Fibroblast of skin of left quadriceps (primary cell): ENCODE measurements around the gene MYL6B.
A peak's percentile ranks its signal among the peaks of the same experiment; 100 is the strongest.

Experiments
- DNase-seq, 2 experiments: peaks; one replicate each; pipeline ENCODE4 v3.0.0-alpha.2; 2013; ENCODE audit warnings: low read depth in 2 of 2

Gene MYL6B

DNA sequence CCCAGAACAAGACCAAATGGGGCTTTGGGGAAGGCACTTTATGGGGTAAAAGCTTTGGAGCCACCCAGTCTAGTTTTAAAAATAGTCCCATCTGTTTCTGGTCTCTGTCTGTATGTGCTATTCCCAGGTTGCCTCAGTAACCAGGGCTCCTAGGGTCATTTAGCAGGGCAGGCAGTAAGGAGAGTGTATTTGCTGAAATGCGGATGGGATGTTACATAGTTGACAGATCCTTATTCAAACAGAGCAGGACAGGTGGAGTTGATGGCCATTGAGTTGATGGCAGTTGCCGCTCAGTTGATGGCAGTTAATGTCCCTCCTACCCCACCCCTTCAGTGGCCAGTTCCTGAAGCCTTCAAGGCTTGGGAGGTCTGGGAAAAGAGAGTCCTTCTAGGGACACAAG lies 29.8 kb upstream of the MYL6B start:
- DNase-seq, result no peak

DNA sequence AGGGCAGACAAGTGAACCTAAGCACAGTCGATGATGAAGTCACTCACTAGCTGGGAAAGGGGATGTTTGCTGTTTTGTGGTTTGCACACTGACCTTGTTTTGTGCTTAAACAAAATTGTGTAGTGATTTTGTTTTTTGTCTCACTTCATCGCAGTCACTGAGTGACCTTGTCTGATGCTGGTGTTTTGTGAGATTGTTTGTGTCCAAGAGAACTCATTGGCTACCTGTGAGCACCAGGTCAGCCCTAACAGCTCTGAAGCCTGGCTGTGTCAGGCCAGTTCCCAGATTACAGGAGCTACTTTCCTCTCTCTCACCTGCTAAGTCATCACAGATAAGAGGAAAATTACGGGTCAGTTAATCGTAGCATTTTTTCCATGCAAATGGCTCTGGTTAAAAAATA lies 28.3 kb upstream of the MYL6B start:
- no peak for DNase-seq

DNA sequence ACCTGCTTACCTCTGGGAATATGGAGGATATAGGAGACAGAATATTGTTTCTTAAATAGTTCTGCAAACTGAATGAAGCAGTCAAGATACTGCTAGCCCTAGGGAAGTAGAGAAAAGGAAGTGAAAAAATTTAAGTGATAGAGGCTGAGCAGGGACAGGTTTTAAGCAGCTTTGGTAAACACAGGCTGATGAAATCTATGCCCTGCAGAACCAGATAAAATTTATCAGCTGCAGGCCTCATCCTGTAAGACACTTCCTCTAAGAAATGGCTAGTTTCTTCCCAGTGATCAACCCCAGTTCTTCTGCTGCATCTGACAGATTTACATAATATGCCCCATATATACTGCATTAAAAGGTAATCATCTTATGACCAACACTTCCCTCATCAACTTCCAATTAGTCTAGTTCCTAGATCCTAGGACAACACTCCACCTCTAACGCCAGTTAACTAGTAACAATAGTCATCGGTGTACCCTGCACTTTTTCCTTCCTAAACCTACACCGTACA lies 25.6 kb upstream of the MYL6B start:
- no peak for DNase-seq

DNA sequence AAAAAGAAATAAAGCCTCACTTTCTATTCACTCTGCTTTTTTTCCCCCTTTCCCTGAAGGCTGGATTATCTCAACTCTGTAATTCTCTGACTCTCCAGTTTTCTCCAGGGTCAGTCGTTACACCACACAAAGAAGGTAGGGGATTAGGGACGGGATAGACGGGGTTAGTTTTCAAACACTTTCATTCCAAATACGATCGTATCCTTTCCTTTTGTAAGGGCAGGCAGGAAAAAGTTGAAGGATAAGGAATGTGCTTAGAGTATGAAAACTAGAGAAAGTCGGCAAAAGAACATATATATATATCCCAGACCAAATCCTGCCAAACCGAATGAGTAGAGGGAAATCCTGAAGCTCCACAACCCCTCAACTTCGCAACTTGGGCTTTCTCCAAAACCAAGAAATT lies 24.9 kb upstream of the MYL6B start:
- no peak for DNase-seq

DNA sequence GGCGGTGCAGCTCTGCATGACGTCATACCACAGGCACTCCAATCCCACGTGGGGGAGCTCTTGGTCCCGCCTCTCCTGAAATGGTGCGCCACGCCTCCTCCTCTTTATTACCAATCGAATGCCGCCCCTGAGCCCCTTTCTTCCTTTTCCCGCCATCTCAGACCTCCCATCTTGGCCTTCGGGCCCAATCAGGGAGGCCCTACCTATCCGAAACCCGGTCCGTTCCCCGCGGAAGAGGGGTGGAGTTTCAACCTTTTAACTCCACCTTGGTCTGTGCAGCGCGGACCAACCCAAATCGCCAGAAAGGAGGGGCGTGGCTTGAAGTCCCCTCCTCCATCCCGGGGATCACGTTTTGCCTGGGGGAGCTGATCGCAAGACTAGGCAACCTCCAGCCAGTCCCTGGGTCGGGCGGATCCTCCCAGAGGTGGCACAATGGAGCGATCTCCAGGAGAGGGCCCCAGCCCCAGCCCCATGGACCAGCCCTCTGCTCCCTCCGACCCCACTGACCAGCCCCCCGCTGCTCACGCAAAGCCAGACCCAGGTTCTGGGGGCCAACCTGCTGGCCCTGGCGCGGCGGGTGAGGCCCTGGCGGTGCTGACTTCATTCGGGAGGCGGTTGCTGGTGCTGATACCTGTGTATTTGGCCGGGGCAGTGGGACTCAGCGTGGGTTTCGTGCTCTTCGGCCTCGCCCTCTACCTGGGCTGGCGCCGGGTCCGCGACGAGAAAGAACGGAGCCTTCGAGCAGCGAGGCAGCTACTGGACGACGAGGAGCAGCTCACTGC lies 24.3 kb upstream of the MYL6B start, which contains the start of gene ESYT1:
Gene ESYT1 (plus strand): TSS at position 380 of the 782 bp plus-strand sequence. CDS start 53 bp downstream, at position 433.
- peak; percentile 100 for DNase-seq

DNA sequence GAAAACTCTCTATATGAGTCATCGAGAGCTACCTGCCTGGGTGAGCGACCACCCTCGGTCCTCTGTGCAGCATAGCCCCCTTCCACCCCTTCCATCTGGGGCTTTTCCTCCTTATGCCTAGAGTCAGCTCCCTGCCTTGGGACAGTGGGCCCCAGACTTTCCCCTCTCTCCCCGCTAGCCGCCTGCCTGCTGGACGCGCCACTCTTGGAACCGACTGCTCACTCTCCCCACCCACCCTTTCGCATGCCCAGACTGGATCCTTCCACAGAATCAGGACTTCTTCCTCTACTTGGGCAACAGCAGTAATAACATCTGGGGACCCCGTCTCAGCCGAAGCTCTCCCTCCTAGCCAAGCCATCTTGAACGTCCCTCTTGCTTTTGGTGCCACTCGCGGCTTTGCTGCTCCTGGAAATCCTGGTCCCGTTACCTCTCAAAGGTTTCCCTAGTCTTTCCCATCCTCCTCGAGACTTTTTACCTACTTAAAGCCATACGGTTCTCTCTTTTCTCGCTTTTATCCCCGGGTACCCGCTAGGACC lies 23.6 kb upstream of the MYL6B start:
- no peak for DNase-seq

DNA sequence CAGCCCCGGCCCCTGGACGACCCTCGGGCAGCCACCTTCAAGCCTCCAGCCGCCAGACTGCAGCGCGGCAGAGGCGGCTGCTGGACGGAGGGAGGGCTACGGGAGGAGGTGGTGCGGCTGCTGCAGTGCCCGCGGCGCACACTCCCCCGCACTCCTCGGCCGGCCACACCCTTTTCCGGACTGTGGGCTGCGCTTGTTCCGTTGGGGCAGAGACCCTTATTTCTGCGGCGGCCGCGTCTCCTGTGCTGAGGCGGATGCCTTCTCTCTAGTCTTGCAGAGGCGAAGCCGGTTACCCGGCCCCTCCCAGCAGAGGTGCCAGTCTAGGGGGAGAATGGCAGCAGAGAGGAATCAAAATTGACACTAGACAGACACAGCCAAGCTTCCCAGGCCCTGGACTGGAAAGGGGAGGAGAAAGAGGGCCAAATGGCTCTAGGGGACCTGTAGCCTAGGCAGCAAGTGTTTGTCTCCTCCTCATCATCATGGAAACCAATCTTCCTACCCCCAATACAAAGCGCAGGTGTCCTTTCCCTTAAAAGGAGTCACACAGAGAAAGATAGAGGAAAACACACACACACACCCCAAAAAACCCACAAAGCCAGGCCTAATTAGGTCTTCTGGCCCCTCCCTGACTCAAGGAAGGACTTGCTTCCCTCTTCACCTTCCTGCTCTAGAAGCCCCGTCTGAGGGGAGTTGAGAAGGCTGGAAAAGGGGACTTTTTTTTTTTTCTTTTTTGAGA lies 23.0 kb upstream of the MYL6B start:
- DNase-seq, result no peak

DNA sequence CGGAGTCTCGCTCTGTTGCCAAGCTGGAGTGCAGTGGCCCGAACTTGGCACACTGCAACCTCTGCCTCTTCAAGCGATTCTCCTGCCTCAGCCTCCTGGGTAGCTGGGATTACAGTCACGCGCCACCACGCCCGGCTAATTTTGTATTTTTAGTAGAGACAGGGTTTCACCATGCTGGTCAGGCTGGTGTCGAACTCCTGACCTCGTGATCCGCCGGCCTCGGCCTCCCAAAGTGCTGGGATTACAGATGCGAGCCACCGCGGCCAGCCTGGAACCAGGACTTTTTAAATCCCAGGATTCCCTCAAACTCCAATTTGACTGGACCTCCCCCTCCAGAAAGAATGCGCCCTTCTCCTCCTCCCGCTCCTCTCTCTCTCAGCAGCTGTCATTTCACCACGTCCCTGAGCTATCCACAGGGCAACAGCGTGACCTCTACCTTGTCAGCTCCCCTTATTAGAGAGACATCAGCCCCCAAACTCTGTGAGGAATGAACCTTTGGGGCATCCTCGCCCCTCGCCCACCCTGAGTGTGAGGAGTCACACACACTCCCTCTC lies 22.4 kb upstream of the MYL6B start:
- no peak for DNase-seq

DNA sequence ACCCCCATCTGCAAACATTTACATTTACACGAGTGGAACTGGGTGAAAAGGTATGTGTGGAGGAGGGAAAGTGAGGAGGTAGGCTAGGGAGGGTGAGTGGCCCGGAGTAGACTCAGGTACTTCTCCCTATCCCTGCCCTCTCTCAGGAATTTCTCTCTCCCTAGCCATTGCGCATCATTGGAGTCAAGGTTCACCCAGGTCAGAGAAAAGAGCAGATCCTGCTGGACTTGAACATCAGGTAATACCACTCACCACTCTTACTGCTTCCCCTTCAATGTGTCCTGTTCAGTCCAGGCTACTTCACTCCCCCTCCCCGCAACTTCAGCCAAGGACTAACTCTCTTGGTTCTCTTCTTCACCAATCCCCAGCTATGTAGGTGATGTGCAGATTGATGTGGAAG lies 21.5 kb upstream of the MYL6B start:
- DNase-seq, result no peak

DNA sequence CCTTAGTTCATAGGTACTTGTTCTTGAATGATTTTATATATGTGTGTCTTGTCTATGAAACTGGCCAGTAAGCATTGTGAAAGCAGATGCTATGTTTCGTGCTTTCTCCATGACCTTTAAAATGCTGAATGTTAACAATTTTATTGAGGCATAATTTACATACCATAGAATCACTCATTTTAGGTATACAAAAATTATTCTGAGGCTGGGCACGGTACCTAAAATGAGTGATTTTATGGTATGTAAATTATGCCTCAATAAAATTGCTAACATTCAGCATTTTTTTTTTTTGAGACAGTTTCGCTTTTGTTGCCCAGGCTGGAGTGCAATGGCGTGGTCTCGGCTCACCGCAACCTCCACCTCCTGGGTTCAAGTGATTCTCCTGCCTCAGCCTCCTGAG lies 17.5 kb upstream of the MYL6B start:
- no peak for DNase-seq

DNA sequence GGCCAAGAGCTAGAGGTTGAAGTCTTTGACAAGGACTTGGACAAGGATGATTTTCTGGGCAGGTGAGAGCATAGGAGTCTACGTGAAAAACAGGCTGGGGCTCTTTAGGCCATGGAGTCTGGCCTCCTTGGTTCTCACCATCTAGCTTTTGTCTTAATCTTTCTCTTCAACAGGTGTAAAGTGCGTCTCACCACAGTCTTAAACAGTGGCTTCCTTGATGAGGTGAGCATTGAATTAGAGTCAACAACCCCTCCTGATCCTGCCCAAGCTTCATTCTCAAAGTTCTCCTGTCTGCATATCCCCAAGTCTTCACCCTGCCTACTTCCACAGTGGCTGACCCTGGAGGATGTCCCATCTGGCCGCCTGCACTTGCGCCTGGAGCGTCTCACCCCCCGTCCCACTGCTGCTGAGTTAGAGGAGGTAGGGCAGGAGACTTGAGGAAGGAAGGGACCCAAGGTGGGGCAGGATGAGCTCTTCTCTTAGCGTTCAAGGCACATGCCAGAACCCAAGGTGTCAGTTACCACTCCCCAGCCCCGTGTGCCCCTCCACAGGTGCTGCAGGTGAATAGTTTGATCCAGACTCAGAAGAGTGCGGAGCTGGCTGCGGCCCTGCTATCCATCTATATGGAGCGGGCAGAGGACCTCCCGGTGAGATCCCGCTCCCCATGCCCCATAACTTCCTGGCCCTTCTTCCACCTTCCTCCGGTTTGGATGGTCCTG lies 14.4 kb upstream of the MYL6B start:
- no peak for DNase-seq

DNA sequence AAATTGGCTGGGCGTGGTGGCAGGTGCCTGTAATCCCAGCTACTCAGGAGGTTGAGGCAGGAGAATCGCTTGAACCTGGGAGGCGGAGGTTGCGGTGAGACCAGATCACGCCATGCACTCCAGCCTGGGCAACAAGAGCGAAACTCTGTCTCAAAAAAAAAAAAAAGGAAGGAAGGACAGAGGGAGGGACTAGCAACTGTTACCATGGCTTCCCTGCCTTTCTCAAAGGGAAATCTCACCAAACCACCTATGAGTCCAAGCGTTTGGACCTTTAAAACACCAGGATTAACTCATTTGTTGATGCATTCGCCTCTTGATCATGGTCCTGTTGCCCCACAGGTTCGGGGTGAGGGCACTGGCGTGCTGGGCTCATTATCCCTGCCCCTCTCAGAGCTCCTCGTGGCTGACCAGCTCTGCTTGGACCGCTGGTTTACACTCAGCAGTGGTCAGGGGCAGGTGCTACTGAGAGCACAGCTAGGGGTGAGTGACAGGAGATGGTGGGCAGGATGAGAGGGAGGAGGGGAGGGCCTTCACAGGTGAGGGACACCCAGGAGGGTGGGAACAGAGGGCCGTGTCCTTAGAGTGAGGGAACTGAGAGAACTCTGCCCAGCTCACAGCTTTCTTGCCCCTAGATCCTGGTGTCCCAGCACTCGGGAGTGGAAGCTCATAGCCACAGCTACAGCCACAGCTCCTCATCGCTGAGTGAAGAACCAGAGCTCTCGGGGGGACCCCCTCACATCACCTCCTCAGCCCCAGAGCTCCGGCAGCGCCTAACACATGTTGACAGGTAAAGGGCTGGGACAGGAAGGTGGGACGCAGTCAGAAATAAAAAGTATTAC lies 10.2 kb upstream of the MYL6B start:
- no peak for DNase-seq

DNA sequence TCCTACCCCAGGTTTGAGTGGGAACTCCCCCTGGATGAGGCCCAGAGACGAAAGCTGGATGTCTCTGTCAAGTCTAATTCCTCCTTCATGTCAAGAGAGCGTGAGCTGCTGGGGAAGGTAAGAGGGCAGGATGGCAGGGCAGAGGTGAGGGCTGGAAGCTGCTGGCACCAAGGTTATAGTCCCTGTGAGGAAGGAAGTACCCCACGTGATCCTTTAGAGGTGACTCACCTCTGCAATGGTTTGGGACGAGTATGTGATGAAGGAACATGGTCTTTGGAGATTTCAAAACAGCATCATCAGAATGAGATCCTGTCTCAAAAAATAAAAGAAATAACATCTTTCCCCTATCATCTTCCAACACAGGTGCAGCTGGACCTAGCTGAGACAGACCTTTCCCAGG lies 9.2 kb upstream of the MYL6B start:
- no peak for DNase-seq

DNA sequence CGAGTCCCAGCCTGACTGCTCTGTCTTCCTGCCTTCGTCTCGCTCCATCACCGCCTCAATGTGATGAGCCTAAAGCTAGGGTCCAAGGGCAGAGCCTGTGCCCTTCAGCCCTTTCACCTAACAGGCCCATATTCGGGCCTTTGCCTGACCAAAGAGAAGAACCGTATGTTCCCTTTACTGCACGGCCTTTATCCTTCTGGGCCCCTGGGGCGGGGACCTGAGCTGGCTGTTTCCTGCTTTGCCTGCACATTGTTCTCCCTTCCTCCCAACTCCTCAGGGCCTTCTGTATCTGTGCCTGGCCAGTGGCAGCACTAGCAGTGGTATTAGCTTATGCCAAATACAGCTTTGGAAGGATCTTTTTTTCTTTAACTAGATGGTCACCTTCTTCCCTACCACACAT lies 8.5 kb upstream of the MYL6B start:
- no peak for DNase-seq

DNA sequence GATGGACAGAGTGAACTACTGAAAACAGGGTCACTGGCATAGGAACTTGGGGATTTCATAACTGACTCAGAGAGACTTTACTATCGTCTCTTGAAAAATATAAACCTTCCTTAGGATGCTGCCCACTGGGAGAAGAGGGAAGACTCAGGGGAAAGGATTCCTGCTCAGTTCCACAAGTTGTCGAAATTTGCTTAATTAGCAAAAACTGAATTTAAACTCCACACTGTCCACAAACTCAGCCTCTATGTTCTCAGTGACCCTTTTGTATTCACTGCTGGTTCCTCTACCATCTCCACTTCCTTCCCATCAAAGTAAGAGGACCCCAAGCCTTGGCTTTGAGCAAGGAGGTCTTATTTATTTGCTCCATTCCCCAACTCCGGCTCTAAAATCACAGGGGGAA lies 7.2 kb upstream of the MYL6B start:
- no peak for DNase-seq

DNA sequence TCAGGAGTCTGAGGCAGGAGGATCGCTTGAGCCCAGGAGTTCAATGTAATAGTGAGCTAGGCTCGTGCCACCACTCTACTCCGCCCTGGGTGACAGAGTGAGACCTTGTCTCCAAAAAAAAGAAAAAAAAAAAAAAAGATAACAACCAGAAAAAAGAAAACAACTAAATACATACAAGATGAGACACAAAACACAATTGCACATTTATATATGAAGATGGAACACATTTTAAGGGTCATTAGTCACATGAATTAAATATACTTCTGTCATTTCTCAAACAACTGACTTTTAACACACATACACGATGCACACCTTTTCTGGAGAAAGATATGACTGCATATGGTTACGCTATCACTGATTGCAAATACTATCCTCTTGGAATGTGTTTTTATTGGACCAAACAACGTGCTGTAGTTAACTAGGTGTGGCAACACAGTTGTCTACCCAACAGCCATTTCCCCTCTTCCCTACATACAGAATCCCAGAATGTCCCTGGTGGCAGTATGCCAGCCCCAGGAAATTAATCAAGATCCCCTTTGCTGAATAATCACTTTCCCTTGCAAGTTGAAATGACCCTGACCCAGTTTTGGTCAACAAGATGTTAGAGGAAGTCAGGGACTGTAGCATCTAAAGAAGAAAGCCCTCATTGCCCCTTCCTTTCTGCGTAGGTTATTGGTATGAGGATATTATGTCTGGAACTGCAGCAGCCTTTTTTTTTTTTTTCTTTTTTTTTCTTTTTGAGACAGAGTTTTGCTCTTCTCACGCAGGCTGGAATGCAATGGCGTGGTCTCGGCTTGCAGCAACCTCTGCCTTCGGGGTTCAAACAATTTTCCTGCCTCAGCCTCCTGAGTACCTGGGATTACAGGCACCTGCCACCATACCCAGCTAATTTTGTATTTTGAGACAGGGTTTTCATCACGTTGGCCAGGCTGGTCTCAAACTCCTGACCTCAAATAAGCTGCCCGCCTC lies 5.6 kb upstream of the MYL6B start:
- DNase-seq, result no peak

DNA sequence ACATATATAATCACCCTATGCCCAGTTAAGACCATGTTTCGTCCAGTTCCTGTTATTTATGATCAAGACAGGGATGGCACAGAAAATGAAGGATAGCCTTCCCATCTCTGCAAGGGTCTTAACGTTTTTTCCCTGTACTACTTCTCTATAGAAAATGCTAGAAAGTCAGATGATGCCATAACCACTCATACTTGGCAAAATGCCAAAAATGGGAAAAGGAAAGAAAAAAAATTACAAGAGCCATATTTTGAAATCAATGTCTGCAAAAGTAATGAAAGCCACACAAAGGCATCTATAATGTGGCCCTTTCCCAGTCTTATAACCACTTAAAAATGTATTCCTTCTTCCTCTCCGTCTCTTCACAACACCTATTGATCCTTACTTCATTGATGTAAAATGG lies 1.8 kb upstream of the MYL6B start:
- DNase-seq, result no peak

DNA sequence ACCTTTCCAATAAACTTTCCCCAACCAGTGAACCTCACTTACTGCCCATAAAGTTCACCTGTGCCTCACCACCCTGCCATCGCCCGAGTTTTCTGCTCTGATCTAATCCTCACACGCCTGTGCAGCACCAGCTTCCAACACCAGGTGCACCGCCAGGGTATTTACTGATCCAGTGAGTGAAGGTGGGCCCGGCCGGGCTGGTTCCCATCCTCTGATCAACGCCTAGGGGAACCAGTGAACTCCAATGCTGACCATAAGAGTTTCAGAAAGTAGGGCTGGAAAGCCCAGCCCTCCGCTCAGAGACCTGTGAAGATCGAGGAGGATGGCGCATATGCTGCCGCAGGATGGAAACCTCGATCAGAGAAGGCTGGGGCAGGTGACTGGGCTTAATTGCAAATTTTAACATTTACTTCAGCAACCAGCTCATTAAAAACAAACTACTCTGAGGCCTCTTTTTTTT lies 685 bp upstream of the MYL6B start:
- no peak for DNase-seq
